GM18507 (cell line): Measurements from ENCODE around the gene MPI.
A peak's percentile ranks its signal among the peaks of the same experiment; 100 is the strongest.

Source experiments
- DNase-seq: peaks from one replicate; pipeline ENCODE4 v3.0.0; 2011; ENCODE audit warnings: low read depth; ENCODE audit not compliant: insufficient read length; ENCODE audit errors: extremely low spot score
- FAIRE-seq: peaks from 2 replicates; lab custom pipeline; 2011; peaks lifted over from hg19 to GRCh38; lab: Jason Lieb, UNC

Gene MPI, protein sequence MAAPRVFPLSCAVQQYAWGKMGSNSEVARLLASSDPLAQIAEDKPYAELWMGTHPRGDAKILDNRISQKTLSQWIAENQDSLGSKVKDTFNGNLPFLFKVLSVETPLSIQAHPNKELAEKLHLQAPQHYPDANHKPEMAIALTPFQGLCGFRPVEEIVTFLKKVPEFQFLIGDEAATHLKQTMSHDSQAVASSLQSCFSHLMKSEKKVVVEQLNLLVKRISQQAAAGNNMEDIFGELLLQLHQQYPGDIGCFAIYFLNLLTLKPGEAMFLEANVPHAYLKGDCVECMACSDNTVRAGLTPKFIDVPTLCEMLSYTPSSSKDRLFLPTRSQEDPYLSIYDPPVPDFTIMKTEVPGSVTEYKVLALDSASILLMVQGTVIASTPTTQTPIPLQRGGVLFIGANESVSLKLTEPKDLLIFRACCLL

GRCh38 chr15:74889883-74890664 is at the start of gene MPI:
Gene MPI, plus strand, starts transcription at chr15:74890042. Its CDS starts 32 bp downstream, at chr15:74890074.
- FAIRE-seq (peak; percentile 82), DNase-seq (peak; percentile 83)

DNA sequence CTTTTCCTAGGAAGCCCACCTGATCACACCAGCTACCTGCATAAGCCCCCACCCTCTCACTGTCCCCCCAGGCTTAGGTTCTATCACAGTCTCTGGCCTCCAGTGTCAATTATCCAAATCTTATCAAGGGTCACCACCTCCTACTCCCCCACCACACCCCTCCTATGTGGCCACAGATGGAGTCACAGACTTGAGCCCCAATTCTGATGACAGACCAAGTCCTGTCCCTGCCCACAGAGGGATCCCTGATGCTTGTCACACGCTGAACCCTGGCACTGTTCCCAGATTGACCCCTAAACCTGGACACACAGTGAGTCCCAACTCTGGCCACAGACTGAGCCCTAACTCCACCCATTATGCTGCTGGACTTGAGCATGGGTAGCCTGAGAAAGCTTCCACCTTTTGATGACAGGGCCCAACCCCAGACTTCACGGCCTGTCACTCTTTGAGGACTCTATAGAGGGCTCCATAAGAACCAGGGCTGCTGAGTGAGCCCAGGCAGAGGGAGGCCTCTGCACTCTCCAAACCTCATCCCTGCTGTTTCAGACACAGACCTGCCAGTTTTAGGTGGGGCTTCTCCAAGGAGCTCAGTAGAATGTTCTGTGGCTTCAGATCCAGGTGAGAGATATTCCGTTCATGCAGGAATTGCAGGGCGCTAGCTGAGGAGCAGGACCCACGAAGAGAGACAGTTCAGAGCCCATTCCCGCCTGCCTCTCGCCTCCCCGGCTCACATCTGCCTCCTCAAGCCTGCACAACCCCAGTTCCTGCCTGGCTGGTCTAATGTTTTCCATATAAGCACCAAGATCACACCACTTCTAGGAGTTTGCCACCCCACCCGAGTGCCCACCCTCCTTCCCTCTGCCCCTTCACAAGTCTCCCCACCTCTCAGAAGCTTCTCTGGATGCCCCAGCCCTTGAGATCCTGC is 48.7 kb upstream of the MPI start:
- no peak for DNase-seq
- no peak for FAIRE-seq

DNA sequence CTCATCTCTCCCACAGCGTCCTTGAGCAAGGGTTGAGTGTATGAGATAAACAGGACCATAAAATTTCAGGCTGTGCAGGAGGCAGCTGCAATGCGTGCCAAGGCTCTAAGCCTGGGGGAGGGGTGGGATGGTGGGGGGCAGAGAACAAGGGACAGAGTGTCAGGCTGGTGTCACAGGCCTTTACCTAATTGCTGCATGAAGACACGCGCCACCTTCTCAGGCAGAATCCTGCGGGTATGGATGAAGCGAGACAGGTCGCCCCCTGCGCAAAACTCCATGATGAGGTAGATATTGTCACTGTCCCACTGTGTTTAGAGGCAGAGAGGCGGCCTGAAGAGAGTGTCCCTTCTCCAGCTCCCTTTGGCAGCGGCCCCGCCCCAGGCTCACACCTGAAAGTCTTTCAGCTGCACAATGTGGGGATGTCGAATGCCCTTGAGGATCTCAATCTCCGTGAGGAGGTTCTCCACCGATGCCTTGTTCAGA is 47.9 kb upstream of the MPI start:
- FAIRE-seq, result no peak
- no peak for DNase-seq

DNA sequence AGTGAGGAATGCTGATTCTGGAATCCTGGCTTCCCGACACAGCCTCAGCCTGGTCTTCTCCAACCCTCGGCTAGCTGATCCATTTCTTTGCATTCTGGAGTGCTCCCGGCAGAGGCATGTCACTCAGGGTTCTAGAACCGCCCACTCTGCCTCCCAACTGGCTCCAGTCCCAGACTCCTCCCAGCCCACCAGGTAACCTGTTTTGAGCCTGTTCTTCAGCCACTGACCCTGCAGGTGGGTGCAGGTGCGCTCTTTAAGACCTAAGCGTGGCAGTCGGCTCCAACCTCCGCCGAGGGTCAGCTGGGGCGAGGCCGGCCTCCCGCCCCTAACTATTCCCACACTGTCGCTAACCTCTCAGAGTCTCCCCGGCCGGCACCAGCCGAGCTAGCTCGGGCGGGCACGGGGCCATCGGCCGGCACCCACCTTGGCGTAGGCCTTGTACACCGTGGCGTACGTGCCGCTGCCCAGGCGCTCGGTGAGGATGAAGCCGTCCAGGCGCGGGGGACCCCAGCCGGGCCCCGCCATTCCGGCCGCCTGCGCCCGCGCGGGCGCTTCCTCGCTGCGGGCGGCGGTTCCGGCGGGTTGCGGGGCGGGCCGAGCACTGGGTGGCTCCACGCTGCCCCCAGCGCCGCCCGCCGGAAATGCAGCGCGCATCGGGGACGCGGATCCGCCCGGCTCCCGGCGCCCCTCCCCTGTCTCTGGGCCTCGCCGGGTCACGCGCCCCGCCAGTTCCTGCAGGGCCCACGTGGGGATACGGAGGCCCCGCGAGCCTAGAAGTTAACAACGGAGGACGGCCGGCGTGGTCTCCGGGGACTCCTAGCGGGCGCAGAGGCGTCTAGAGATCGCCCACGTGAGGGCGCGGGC is 47.0 kb upstream of the MPI start, which contains the start of gene ULK3:
TSS of gene ULK3 (minus strand) at position 576 of the 864 bp plus-strand sequence. CDS start at position 525, 51 bp downstream.
- DNase-seq, result peak; percentile 95
- FAIRE-seq, result peak; percentile 81

- DNase-seq (no peak), FAIRE-seq (no peak)
Observed at GRCh38 chr15:74843445-74843828, 46.4 kb upstream of the MPI start.

GRCh38 chr15:74843891-74844299 is 45.9 kb upstream of the MPI start:
- DNase-seq, result no peak
- FAIRE-seq, result no peak

DNA sequence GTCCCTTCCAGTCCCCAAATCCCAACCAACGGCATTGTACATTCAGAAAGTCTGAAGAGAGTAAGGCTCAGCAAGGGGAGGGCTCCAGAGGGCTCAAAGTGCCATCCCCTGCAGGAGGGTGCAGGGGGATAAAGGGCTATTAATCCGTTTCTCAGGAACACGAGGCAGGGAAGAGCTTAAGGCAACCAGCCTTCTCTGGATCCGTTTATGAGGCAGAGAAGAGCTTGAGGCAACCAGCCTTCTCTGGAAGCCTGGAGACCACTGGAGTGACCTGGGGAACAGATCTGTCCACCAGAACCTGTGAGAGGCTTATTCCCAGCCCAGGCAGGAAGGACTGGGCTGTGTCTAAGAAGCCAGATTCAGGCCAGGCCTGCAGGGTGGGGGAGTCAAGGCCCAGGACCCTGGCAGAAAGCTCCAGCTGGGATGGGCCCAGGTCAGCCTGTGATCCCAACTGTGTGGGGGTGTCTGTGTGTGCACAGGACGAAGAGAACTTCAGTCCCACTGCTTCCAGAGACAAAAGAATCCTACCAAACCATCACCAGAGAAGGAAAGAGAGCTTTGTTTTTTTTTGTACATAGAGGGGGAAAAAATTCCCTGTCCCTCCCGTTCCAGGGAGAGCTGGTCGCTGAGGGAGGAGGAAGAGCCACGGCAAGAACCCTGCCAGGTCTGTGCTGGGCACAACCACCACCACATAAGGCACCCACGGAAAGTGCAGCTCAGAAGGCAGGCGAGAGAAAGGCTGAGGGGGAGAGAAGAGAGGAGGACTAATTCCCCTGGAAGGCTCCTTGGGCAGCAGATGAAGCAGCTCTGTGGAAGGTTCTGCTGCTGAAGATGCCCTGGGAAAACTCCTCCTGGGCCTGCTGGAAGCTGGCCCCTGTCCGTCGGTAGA is 45.3 kb upstream of the MPI start:
- FAIRE-seq (no peak), DNase-seq (no peak)

- DNase-seq (no peak), FAIRE-seq (no peak)
Observed at GRCh38 chr15:74845208-74845568, 44.7 kb upstream of the MPI start.

DNA sequence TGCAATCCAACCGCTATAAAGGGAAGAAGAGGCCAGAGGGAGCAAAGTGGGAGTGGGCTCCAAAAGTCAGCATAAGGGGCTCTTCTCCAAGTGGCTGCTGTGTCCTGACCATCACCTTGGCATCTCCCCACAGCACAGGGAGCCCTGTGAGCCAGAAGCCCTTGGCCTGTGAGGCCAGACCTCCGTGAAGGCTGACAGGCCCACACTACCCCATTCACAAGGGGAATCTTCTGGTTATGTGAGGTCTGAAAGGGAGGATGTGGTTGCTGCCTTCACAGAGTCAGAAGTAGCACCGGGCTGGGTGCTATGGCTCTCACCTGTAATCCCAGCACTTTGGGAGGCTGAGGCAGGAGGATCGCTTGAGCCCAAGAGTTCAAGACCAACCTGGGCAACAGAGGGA is 44.3 kb upstream of the MPI start:
- no peak for DNase-seq
- no peak for FAIRE-seq

GRCh38 chr15:74847432-74847831 is 42.4 kb upstream of the MPI start:
- FAIRE-seq (no peak), DNase-seq (no peak)

DNA sequence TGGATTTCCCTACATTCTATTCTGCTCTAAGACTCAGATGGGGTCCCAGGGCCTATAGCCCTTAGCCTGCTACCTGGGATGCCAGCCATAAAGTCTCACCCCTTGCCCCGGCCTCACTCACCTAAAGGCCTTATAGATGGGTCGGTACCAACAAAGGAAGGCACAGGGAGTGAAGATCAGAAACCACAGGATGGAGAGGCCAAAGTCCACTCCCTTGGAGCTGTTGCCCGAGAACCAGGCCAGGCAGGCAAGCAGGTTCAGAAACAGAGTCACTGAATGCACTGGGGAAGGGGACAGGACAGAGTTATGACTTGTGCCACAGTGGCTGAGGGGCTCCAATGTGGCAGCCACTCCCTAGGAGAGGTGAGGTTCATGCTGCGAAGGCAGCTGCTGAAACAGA is 39.4 kb upstream of the MPI start:
- no peak for FAIRE-seq
- no peak for DNase-seq

DNA sequence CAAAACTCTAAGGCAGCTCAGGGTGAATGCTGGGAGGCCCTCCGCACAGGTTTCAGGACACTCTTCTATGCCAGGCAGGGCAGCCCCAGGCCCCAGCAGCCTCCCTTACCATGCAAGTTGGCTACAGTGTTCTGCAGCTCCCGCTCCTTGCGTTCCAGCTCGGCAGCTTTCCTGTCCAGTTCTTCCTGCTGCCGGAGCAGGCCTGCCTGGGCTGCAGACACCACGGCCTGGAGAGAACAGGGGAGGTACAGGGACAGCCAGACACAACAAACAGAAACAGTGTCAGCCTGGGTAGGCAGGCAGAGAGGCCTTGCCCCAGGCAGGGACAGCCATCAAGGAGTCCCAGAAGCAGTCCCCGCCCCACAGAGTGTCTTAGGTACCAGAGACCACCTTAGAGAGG is 37.9 kb upstream of the MPI start:
- DNase-seq (no peak), FAIRE-seq (no peak)

DNA sequence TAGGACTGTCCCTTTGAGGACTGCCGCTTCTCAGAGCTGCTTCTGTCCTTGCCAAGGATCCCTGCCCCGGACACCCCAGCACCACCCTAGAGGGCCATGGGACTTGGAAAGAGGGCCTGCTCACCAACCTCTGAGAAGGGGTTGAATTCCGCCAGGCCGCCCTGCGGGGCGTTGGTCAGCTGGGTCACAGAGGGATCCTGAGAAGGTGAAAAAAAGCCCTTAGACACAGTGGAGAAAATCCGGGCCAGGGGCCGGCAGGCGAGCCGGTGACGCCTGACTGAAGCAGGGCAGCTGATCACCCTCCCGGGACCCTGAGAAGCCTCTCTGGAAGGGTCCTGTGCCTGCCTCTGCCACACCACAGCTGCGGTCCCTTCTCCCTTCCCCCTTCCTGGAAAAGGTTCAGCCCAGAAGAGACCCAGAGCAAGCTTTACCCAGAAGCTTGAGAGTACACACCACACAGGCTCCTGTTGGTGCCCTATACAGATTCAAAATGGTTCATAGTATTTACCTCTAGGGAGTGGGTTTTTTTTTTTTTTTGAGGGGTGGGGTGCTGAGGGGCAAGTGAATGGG is 35.3 kb upstream of the MPI start:
- no peak for FAIRE-seq
- DNase-seq, result no peak

DNA sequence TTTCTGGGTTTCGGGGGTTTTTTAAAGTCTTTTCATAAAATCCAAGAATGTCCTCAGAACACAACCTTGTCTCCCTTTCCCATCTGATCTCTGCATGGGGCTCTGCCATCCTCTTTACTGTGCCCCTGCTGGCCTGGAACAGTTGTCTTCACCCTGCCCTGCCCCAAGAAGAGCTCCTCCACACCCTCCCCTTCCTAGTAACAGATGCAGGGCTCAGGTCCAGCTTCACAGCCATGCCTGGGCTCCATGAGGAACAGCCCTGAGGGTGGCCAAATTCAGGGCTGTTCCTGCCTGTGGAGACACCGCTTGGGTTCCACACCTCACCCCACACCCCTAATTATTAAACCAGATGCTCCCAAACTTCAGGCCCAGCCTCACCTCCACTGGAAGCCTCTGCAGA is 34.0 kb upstream of the MPI start:
- FAIRE-seq, result no peak

GRCh38 chr15:74856537-74856936 is 33.3 kb upstream of the MPI start:
- DNase-seq (no peak), FAIRE-seq (no peak)

More for the DNA sequence above, 34.0 kb upstream of the MPI start:
- DNase-seq, result no peak

GRCh38 chr15:74857082-74857655 is 32.7 kb upstream of the MPI start:
- DNase-seq, result no peak
- peak; percentile 97 for FAIRE-seq
